ENCODE measurements around the gene GRIK4. TPM values are rescaled to one million over a fixed set of nuclear protein-coding genes. Genes with fewer than 3 reads are reported as not detected.

The GRIK4 gene
- total RNA-seq, 1 experiment from 2014 or later: 3.3 TPM

GRCh38 chr11:120686516-120686915, 175.0 kb downstream of the GRIK4 start (continued):
- TF ChIP-seq FOXP4 (CRISPR knock-in tag; IDR thresholded peaks at IDR 0.05): no peak
- TF ChIP-seq ATF1 (CRISPR knock-in tag; IDR thresholded peaks at IDR 0.05): no peak
- TF ChIP-seq ZBTB21 (CRISPR knock-in tag; IDR thresholded peaks at IDR 0.05; ENCODE audit: borderline replicate concordance): no peak
- no peak for TF ChIP-seq AR (CRISPR knock-in tag; IDR thresholded peaks at IDR 0.05)
- TF ChIP-seq OVOL2 (CRISPR knock-in tag; IDR thresholded peaks at IDR 0.05; ENCODE audit: borderline replicate concordance): no peak

GRCh38 chr11:120688163-120688562, 176.6 kb downstream of the GRIK4 start:
- no peaks in the 10 kb centered on the region for H3K36me3 Mint-ChIP-seq
- TF ChIP-seq RORB (CRISPR knock-in tag; IDR thresholded peaks at IDR 0.05) (no peak), ZNF512 (CRISPR knock-in tag; IDR thresholded peaks at IDR 0.05; ENCODE audit: borderline replicate concordance) (no peak), GRHL2 (CRISPR knock-in tag; IDR thresholded peaks at IDR 0.05; ENCODE audit: insufficient replicate concordance, severe bottlenecking) (no peak), IRF2 (CRISPR knock-in tag; IDR thresholded peaks at IDR 0.05; ENCODE audit: borderline replicate concordance, low read depth) (no peak), STAT6 (CRISPR knock-in tag; conservative IDR thresholded peaks at IDR 0.05; ENCODE audit: low read depth) (no peak), ZNF532 (CRISPR knock-in tag; IDR thresholded peaks at IDR 0.05; ENCODE audit: borderline replicate concordance) (no peak), ZBTB43 (CRISPR knock-in tag; IDR thresholded peaks at IDR 0.05) (no peak), MLX (CRISPR knock-in tag; IDR thresholded peaks at IDR 0.05) (no peak), PRRX2 (CRISPR knock-in tag; IDR thresholded peaks at IDR 0.05) (no peak), NR2C2 (CRISPR knock-in tag; IDR thresholded peaks at IDR 0.05) (no peak), FOXJ3 (CRISPR knock-in tag; IDR thresholded peaks at IDR 0.05; ENCODE audit: borderline replicate concordance) (no peak), GTF2I (CRISPR knock-in tag; conservative IDR thresholded peaks at IDR 0.05) (no peak), ZNF121 (CRISPR knock-in tag; IDR thresholded peaks at IDR 0.05) (no peak), KAT7 (CRISPR knock-in tag; IDR thresholded peaks at IDR 0.05; ENCODE audit: borderline replicate concordance) (no peak), ZBTB21 (CRISPR knock-in tag; IDR thresholded peaks at IDR 0.05; ENCODE audit: borderline replicate concordance) (no peak), JUN (CRISPR knock-in tag; IDR thresholded peaks at IDR 0.05) (no peak), CREB1 (CRISPR knock-in tag; IDR thresholded peaks at IDR 0.05) (no peak)

More at GRCh38 chr11:120688163-120688562, 176.6 kb downstream of the GRIK4 start:
- H3K4me1 Mint-ChIP-seq: no peaks in the 10 kb centered on the region
- DNase-seq (ENCODE audit: low spot score) (no peak), ATAC-seq (no peak)
- H3K9me3 Mint-ChIP-seq: no peaks in the 10 kb centered on the region
- POLR2A ChIA-PET: no interaction called here
- H3K27ac Mint-ChIP-seq: no peak overlapping the region
- CTCF ChIA-PET: interaction anchor here (1.1 kb wide), 1 partner anchor 8 kb away, joined by 8 read pairs; no protein-coding TSS in a partner anchor
- no peak overlapping the region for H3K4me3 Mint-ChIP-seq
- H3K27me3 Mint-ChIP-seq (ENCODE audit: low read depth): no peaks in the 10 kb centered on the region; the same call in 1 of the 2 replicates

Measured in WTC11 (cell line).